Endothelial cell of umbilical vein (primary cell): Measurements from ENCODE around the gene CTSH.

Experiments used
- EZH2 ChIP-seq: IDR thresholded peaks from 2 replicates; pipeline ENCODE4 v1.6.1; 2012; ENCODE audit warnings: borderline replicate concordance, low read depth, mild to moderate bottlenecking, moderate library complexity, low read length, inconsistent platforms; ENCODE audit not compliant: severe bottlenecking
- POLR2A ChIP-seq: IDR thresholded peaks from 2 replicates; pipeline ENCODE4 v1.6.1; 2012; ENCODE audit warnings: low read depth, mild to moderate bottlenecking, control low read depth, low read length
- POLR2AphosphoS5 ChIP-seq: IDR thresholded peaks from 2 replicates; pipeline ENCODE4 v1.6.1; 2012; ENCODE audit warnings: low read depth, mild to moderate bottlenecking, control low read depth, low read length, moderate library complexity; ENCODE audit not compliant: insufficient read depth
- TF ChIP-seq, protein P1 (sequence below), 2 donors: IDR thresholded peaks; 1 replicate in 1 of 2; 2 replicates in 1 of 2; pipeline ENCODE4 v1.5.1; 2011; ENCODE audit warnings: low read length in 2 of 2, mild to moderate bottlenecking in 2 of 2, moderate library complexity in 2 of 2, control low read depth in 1 of 2, inconsistent platforms in 1 of 2, low read depth in 1 of 2; ENCODE audit not compliant: insufficient read depth in 1 of 2; ENCODE audit errors: extremely low read depth in 1 of 2

- TF ChIP-seq EZH2 = no peak
- TF ChIP-seq, protein P1, sequence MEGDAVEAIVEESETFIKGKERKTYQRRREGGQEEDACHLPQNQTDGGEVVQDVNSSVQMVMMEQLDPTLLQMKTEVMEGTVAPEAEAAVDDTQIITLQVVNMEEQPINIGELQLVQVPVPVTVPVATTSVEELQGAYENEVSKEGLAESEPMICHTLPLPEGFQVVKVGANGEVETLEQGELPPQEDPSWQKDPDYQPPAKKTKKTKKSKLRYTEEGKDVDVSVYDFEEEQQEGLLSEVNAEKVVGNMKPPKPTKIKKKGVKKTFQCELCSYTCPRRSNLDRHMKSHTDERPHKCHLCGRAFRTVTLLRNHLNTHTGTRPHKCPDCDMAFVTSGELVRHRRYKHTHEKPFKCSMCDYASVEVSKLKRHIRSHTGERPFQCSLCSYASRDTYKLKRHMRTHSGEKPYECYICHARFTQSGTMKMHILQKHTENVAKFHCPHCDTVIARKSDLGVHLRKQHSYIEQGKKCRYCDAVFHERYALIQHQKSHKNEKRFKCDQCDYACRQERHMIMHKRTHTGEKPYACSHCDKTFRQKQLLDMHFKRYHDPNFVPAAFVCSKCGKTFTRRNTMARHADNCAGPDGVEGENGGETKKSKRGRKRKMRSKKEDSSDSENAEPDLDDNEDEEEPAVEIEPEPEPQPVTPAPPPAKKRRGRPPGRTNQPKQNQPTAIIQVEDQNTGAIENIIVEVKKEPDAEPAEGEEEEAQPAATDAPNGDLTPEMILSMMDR (IDR thresholded peaks at IDR 0.05; ENCODE audit: extremely low read depth in 1 of 2, insufficient read depth in 1 of 2, low read depth in 1 of 2, low read length in 2 of 2) = no peak
- TF ChIP-seq POLR2A = no peak
- TF ChIP-seq POLR2AphosphoS5 = no peak
These were observed 14.1 kb downstream of the CTSH start for GRCh38 chr15:78930577-78931388.
